GM23338 (cell line): Measurements from ENCODE around the gene TSPYL2. TPM values are rescaled to one million over a fixed set of nuclear protein-coding genes. Genes with fewer than 3 reads are reported as not detected.
A peak's percentile ranks its signal among the peaks of the same experiment; 100 is the strongest.

Experiments
- ATAC-seq: fragments of 200-7000 bp; cut with Tn5 transposase; 3 replicates; pipeline ENCODE4 v1.9.1; 2020
- DNase-seq: peaks from one replicate; pipeline ENCODE4 v3.0.0-alpha.2; 2015; ENCODE audit warnings: low spot score
- H2AFZ ChIP-seq: fragments of 200-600 bp; sonication (generic); 2 replicates; pipeline ENCODE4 v1.8.0; 2016; ENCODE audit warnings: antibody characterized with exemption, mild to moderate bottlenecking, moderate library complexity
- H3F3A ChIP-seq: fragments of 200-600 bp; sonication (generic); replicated peaks from 2 replicates; pipeline ENCODE4 v1.8.0; 2017; ENCODE audit warnings: antibody characterized with exemption, mixed run types, low read depth
- H3K27ac ChIP-seq: fragments of 200-600 bp; sonication (generic); 2 replicates; pipeline ENCODE4 v1.6.1; 2016; ENCODE audit warnings: low read depth
- H3K27me3 ChIP-seq: fragments of 200-600 bp; sonication (generic); 2 replicates; pipeline ENCODE4 v1.8.0; 2016; ENCODE audit warnings: mild to moderate bottlenecking, mixed run types, moderate library complexity; ENCODE audit not compliant: insufficient read depth
- H3K36me3 ChIP-seq: fragments of 200-600 bp; sonication (generic); 2 replicates; pipeline ENCODE4 v1.8.0; 2016; ENCODE audit warnings: mild to moderate bottlenecking; ENCODE audit not compliant: insufficient read depth
- H3K4me1 ChIP-seq: fragments of 200-600 bp; sonication (generic); 2 replicates; pipeline ENCODE4 v1.8.0; 2016; ENCODE audit warnings: mild to moderate bottlenecking, moderate library complexity; ENCODE audit not compliant: insufficient read depth
- H3K4me2 ChIP-seq: fragments of 200-600 bp; sonication (generic); 2 replicates; pipeline ENCODE4 v1.7.1; 2017; ENCODE audit warnings: mixed run types
- H3K4me3 ChIP-seq: fragments of 200-600 bp; sonication (generic); 2 replicates; pipeline ENCODE4 v1.6.1; 2016; ENCODE audit warnings: mixed run types
- H3K79me2 ChIP-seq: fragments of 200-600 bp; sonication (generic); replicated peaks from 2 replicates; pipeline ENCODE4 v1.8.0; 2017; ENCODE audit warnings: mild to moderate bottlenecking; ENCODE audit not compliant: insufficient read depth
- H3K9me2 ChIP-seq: fragments of 200-600 bp; sonication (generic); 2 replicates; pipeline ENCODE4 v1.8.0; 2017; ENCODE audit not compliant: insufficient read depth
- H4K20me1 ChIP-seq: fragments of 200-600 bp; sonication (generic); replicated peaks from 2 replicates; pipeline ENCODE4 v1.8.0; 2017; ENCODE audit warnings: mild to moderate bottlenecking; ENCODE audit not compliant: insufficient read depth
- H3K27ac Mint-ChIP-seq: 2 replicates; pipeline ENCODE4 v1.8.0; 2020; ENCODE audit warnings: inconsistent platforms, mild to moderate bottlenecking, moderate library complexity, mixed read lengths
- H3K27me3 Mint-ChIP-seq: 3 replicates; pipeline ENCODE4 v1.8.0; 2022; ENCODE audit warnings: low read depth, mild to moderate bottlenecking, moderate library complexity, mixed read lengths, inconsistent platforms; ENCODE audit not compliant: insufficient read depth, poor library complexity
- H3K36me3 Mint-ChIP-seq: 3 replicates; pipeline ENCODE4 v1.8.0; 2021; ENCODE audit warnings: low read depth, mild to moderate bottlenecking, inconsistent platforms, moderate library complexity, mixed read lengths
- H3K4me1 Mint-ChIP-seq: 3 replicates; pipeline ENCODE4 v1.8.0; 2020; ENCODE audit warnings: mild to moderate bottlenecking, inconsistent platforms, mixed read lengths
- H3K4me3 Mint-ChIP-seq: 3 replicates; pipeline ENCODE4 v1.8.0; 2021; ENCODE audit warnings: moderate library complexity, mild to moderate bottlenecking, inconsistent platforms, mixed read lengths
- H3K9me3 Mint-ChIP-seq: 3 replicates; pipeline ENCODE4 v1.8.0; 2020; ENCODE audit warnings: moderate library complexity, mild to moderate bottlenecking, inconsistent platforms, mixed read lengths
- CREB1 ChIP-seq: fragments of 250-450 bp; sonication (Bioruptor Pico); IDR thresholded peaks from 2 replicates; pipeline ENCODE4 v1.5.0; 2020; ENCODE audit warnings: low read depth, mild to moderate bottlenecking, moderate library complexity
- CTCF ChIP-seq, 2 experiments: fragments of 200-600 bp in 1 of 2; sonication (generic) in 1 of 2; conservative IDR thresholded peaks; 2 replicates each; pipeline versions ENCODE4 v1.5.1 to v1.6.1; 2016 to 2017; ENCODE audit warnings: antibody characterized with exemption in 2 of 2, low read depth in 2 of 2, mild to moderate bottlenecking in 2 of 2, moderate library complexity in 1 of 2
- ETS1 ChIP-seq: IDR thresholded peaks from 2 replicates; pipeline ENCODE4 v1.6.1; 2016; ENCODE audit warnings: antibody characterized with exemption
- EZH2 ChIP-seq: fragments of 200-600 bp; sonication (generic); IDR thresholded peaks from one replicate; pipeline ENCODE4 v1.8.0; 2017; ENCODE audit warnings: antibody characterized with exemption, mild to moderate bottlenecking, low read depth; ENCODE audit not compliant: unreplicated experiment
- EZH2phosphoT487 ChIP-seq: fragments of 200-600 bp; sonication (generic); IDR thresholded peaks from one replicate; pipeline ENCODE4 v1.8.1; 2018; ENCODE audit warnings: antibody characterized with exemption; ENCODE audit not compliant: unreplicated experiment
- JUNB ChIP-seq: IDR thresholded peaks from one replicate; pipeline ENCODE4 v1.6.1; 2016; ENCODE audit warnings: antibody characterized with exemption; ENCODE audit not compliant: unreplicated experiment
- NANOG ChIP-seq: IDR thresholded peaks from 2 replicates; pipeline ENCODE4 v1.6.1; 2016; ENCODE audit warnings: antibody characterized with exemption, borderline replicate concordance
- POLR2AphosphoS5 ChIP-seq: IDR thresholded peaks from 2 replicates; pipeline ENCODE4 v1.6.1; 2016; ENCODE audit warnings: antibody characterized with exemption, low read depth
- STAT1 ChIP-seq: IDR thresholded peaks from one replicate; pipeline ENCODE4 v1.6.1; 2016; ENCODE audit warnings: antibody characterized with exemption; ENCODE audit not compliant: unreplicated experiment
- ZNF114 ChIP-seq: fragments of 250-450 bp; sonication (Bioruptor Pico); IDR thresholded peaks from 2 replicates; pipeline ENCODE4 v1.5.0; 2020; ENCODE audit warnings: mild to moderate bottlenecking, moderate library complexity
- ZNF331 ChIP-seq: fragments of 250-450 bp; sonication (Bioruptor Pico); IDR thresholded peaks from 2 replicates; pipeline ENCODE4 v1.5.0; 2020; ENCODE audit warnings: low read depth, mild to moderate bottlenecking, moderate library complexity
- polyA plus RNA-seq: library from polyadenylated mRNA; unstranded; fragments of >200 nt; fragmentation: Nextera tagmentation; extraction: Ambion mirVana; gene quantifications from 2 replicates; pipeline ENCODE4 v1.2.1, GENCODE V29; 2016
- total RNA-seq: library from RNA; depleted of rRNA; stranded (reverse); fragments of >200 nt; shearing (Covaris generic); gene quantifications from 2 replicates; pipeline ENCODE4 v1.2.3, GENCODE V29; 2014
- TF ChIP-seq, protein P1 (sequence below): fragments of 250-450 bp; sonication (Bioruptor Pico); IDR thresholded peaks from 2 replicates; pipeline ENCODE4 v1.5.0; 2020; ENCODE audit warnings: mild to moderate bottlenecking, moderate library complexity

TSPYL2 gene
- total and polyA plus RNA-seq, 2 experiments from 2014 or later, result 13.4 TPM

GRCh38 chrX:53078943-53079342 is 3.2 kb upstream of the TSPYL2 start (continued):
- TF ChIP-seq, protein P1, sequence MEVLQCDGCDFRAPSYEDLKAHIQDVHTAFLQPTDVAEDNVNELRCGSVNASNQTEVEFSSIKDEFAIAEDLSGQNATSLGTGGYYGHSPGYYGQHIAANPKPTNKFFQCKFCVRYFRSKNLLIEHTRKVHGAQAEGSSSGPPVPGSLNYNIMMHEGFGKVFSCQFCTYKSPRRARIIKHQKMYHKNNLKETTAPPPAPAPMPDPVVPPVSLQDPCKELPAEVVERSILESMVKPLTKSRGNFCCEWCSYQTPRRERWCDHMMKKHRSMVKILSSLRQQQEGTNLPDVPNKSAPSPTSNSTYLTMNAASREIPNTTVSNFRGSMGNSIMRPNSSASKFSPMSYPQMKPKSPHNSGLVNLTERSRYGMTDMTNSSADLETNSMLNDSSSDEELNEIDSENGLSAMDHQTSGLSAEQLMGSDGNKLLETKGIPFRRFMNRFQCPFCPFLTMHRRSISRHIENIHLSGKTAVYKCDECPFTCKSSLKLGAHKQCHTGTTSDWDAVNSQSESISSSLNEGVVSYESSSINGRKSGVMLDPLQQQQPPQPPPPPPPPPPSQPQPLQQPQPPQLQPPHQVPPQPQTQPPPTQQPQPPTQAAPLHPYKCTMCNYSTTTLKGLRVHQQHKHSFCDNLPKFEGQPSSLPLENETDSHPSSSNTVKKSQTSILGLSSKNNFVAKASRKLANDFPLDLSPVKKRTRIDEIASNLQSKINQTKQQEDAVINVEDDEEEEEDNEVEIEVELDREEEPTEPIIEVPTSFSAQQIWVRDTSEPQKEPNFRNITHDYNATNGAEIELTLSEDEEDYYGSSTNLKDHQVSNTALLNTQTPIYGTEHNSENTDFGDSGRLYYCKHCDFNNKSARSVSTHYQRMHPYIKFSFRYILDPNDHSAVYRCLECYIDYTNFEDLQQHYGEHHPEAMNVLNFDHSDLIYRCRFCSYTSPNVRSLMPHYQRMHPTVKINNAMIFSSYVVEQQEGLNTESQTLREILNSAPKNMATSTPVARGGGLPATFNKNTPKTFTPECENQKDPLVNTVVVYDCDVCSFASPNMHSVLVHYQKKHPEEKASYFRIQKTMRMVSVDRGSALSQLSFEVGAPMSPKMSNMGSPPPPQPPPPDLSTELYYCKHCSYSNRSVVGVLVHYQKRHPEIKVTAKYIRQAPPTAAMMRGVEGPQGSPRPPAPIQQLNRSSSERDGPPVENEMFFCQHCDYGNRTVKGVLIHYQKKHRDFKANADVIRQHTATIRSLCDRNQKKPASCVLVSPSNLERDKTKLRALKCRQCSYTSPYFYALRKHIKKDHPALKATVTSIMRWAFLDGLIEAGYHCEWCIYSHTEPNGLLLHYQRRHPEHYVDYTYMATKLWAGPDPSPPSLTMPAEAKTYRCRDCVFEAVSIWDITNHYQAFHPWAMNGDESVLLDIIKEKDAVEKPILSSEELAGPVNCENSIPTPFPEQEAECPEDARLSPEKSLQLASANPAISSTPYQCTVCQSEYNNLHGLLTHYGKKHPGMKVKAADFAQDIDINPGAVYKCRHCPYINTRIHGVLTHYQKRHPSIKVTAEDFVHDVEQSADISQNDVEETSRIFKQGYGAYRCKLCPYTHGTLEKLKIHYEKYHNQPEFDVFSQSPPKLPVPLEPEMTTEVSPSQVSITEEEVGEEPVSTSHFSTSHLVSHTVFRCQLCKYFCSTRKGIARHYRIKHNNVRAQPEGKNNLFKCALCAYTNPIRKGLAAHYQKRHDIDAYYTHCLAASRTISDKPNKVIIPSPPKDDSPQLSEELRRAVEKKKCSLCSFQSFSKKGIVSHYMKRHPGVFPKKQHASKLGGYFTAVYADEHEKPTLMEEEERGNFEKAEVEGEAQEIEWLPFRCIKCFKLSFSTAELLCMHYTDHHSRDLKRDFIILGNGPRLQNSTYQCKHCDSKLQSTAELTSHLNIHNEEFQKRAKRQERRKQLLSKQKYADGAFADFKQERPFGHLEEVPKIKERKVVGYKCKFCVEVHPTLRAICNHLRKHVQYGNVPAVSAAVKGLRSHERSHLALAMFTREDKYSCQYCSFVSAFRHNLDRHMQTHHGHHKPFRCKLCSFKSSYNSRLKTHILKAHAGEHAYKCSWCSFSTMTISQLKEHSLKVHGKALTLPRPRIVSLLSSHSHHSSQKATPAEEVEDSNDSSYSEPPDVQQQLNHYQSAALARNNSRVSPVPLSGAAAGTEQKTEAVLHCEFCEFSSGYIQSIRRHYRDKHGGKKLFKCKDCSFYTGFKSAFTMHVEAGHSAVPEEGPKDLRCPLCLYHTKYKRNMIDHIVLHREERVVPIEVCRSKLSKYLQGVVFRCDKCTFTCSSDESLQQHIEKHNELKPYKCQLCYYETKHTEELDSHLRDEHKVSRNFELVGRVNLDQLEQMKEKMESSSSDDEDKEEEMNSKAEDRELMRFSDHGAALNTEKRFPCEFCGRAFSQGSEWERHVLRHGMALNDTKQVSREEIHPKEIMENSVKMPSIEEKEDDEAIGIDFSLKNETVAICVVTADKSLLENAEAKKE (CRISPR knock-in tag), result no peak
- TF ChIP-seq ETS1, result no peak
- no peak for TF ChIP-seq NANOG

DNA sequence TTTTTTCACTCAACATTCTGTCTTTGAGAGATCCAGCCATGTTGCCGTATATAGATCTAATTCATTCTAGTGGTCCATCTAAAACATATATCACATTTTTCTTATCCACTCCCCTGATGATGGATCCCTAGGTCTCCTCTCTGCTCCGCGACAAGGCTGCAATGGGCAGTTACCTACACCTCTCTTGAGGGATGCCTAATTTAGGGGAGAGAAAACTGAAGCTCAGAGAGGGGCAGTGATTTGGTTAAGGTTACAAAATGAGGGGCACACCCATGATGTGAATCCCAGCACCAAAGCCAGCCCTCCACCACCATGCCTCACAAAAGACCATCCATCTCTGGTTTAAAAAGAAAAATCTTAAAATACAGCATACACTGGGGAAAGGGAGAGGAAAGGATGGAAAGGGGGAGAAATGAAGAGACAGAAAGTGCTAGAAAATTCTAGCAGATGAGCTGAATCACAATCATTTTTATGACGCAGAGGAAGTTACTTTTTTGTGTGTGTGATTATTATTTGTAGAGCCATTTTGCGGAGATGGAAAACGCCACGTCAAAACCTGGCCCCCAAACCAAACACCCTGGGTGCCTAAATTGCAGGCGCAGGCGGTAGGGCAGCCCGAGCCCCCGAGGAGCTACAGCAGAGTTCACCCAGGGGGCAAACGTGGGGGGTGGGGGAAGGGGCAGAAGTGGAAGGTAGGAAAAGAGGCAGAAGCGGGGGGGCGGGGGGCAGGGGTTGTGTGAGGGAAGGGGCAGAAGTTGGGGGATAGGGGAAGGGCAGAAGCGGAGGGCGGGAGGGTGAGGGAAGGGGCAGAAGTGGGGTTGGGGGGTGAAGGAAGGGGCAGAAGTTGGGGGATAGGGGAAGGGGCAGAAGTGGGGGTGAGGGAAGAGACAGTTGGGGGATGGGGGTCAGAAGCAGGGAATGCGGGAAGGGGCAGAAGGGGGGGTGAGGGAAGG is 1.3 kb upstream of the TSPYL2 start:
- ATAC-seq, result no peak
- Mint-ChIP-seq H3K9me3 (no peaks in the 10 kb centered on the region; the same call in 1 of the 3 replicates), H3K4me3 (peak overlapping the region; percentile 66), H3K36me3 (peaks cover 30% of the 10 kb centered on the region), H3K27ac (peak overlapping the region; percentile 45), H3K27me3 (peaks cover 14% of the 10 kb centered on the region), H3K4me1 (peaks cover 16% of the 10 kb centered on the region)
- Histone ChIP-seq H3K27ac (no peak overlapping the region), H3K27me3 (peaks cover 8% of the 10 kb centered on the region; the same call in 1 of the 2 replicates), H3K4me2 (peak overlapping the region; percentile 81), H2AFZ (no peak overlapping the region), H3K4me1 (peaks cover 7% of the 10 kb centered on the region), H3K4me3 (peak overlapping the region; percentile 51), H3F3A (no peaks in the 10 kb centered on the region), H4K20me1 (no peaks in the 10 kb centered on the region; the same call in 1 of the 2 replicates), H3K9me2 (no peaks in the 10 kb centered on the region), H3K79me2 (0 out of 2 replicates have a peak, but pooled peaks cover 4% of the 10 kb centered on the region), H3K36me3 (no peaks in the 10 kb centered on the region)
- DNase-seq, result peak; percentile 11
- TF ChIP-seq STAT1 (no peak), JUNB (no peak), CTCF (conservative IDR thresholded peaks at IDR 0.05; ENCODE audit: low read depth in 2 of 2) (no peak), CREB1 (CRISPR knock-in tag) (no peak), EZH2 (no peak), POLR2AphosphoS5 (no peak), ZNF114 (CRISPR knock-in tag) (no peak), EZH2phosphoT487 (no peak), ZNF331 (CRISPR knock-in tag) (no peak), ETS1 (no peak)
